ENCODE data around the gene H2AZ2.
A peak's percentile ranks its signal among the peaks of the same experiment; 100 is the strongest.
"Not testable (repeated sequence)": the region's sequence is repeated elsewhere in the genome, so short reads cannot be mapped to it uniquely, and the experiment has no call there.

Gene H2AZ2

DNA sequence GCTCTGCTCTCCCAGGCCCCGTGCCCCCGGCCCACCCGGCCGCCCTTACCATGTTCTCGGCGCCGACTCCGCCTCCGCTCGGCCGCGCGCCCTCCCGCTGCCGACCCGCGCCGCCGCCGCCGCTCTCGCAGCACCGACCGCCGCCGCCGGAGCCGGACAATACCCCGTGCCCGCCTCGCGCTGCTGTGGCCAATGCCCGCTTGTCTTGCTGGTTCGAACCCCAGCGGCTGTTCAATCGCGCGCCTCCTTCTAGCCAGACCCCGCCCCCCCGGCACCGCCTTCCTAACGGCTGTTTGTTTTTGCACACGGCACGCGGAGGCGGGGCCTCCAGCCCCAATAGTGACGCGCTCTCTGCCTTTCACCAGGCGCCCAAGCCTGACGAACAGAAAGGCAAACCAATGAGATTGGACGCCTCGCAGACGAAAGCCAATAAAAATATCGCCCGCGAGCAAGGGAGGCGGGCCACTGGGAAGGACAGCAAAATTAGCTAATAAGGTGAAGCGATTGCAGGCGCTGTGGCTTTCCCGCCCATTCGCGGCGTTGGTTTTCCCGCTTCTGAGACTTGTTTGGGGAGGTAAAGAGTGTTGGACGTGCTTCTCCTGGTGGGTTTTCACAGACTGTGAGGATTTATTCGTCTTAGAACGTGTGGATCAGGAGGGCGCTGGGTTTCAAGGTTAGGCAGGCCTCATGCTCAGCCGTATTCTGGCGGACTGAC is at the start of gene H2AZ2:
H2AZ2 (minus strand) TSS at position 168 of the 715 bp plus-strand sequence; CDS start at position 52, 116 bp downstream.
- peak; percentile 99 to 100 for DNase-seq (ENCODE audit: low read depth in 2 of 2)

DNA sequence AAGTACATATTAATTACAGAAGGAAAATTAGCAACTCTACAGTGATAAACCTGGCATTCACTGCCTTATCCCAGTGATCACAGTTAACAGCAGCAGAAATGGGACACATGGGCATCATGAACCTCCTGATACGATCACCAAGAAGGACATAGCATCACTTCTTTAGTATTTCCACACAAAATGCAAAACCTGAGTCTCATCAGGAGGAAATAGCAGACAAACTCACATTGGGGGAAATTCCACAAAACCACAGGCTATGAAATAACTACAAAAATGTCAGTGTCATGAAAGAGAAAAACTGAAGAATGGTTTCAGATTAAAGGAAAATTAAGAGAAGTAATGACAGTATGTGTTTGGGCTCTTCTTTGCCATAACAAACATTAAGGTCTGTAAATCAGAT is 49.4 kb upstream of the H2AZ2 start:
- DNase-seq (ENCODE audit: low read depth in 2 of 2), result no peak

DNA sequence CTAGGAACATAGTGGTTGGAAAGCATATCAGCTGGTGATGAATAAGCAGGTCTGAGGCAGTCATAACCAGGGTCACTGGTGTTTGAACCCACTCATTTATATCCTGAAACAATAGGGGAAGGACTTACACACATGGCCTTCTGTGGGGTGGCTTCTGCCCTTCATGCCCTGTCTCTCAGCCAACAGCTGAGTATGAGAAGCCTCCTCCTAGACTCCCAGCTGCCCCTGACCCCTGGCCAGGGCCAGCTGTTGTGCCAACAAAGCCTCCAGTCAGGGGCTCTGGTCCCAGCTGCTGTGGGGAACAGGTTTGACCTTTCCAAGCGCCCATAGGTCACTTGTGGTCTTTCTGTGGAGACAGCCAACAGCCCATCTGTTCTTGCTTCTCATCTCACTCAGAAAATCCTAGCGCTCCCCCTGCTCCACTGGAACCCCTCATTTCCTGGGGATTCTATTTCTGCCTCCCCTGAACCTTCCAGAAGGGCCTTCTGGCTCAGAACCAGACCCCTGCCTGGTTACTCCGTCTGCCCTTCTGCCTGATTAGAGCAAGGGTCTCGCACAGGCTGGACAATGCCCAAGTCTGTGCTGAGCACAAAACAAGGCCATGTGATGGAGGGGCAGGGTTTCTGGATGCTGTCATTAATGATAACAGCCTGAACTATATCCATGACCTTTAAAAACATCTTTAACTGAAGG is 47.1 kb upstream of the H2AZ2 start:
- no peak for DNase-seq (ENCODE audit: low read depth in 2 of 2)

DNA sequence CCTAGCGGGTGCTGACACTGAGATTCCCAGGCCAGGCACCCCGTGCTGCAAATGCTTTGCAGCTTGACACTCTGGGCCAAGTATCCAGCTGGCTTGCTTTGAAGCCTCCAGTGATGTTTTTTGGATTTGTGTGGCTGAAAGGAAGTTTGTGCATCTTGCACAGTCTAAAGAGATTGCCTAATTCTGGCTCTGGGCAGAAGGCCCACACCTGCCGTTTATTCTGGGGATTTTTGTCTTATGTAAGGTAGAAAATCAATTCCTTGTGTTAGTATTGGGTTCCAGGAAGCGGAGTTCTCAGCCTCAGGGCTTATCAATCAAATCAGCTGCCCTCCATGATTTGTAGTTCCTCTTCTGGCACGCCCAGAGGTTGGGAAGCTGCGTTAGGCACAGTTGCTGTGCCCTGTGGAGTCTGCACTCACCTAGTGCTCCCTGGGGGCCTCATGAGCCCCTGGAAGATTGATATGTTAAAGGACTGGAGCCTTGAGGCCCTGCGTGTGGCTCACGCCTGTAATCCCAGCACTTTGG is 45.9 kb upstream of the H2AZ2 start:
- no peak for DNase-seq (ENCODE audit: low read depth in 2 of 2)

DNA sequence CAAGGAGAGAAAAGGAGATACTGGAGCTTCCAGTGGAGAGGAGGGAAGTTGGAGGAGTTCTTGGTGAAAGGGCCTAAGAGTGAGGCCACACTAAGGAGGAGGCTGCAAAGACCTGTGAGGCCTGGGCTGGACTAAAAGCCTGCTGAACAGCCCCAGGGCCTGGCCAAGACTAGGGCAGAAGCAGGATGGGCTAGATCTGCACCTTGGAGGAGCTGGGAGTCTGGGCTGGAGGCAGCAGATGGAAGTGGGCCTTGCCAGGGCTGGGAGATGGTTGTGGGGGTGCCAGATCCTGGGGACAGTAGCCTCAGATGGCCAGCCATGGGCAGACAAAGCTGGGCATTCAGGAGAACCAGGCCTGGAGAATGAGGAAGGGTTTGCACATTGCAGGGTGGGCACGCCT is 43.9 kb upstream of the H2AZ2 start:
- no peak for DNase-seq (ENCODE audit: low read depth in 2 of 2)

DNA sequence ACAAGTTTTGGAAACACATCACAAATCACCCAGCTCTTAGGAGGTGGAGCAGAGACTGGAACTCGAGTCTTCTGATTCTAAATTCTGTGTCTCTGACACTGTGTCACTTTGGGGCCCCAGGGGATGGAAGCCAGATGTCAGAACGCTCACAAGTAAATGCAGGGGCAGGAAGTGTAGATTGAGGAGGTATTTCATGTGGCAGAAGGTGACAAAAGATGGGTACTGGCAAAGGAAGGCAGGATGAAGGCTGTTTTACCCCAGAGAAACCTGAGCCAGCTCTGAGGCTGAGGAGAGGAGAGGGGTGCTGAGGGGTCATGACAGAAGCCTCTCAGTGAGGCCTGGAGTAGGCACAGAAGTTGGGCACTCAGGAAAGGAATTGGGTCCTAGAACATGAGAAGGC is 43.5 kb upstream of the H2AZ2 start:
- peak in 1 of 2 donors; percentile 4 for DNase-seq (ENCODE audit: low read depth in 2 of 2)

DNA sequence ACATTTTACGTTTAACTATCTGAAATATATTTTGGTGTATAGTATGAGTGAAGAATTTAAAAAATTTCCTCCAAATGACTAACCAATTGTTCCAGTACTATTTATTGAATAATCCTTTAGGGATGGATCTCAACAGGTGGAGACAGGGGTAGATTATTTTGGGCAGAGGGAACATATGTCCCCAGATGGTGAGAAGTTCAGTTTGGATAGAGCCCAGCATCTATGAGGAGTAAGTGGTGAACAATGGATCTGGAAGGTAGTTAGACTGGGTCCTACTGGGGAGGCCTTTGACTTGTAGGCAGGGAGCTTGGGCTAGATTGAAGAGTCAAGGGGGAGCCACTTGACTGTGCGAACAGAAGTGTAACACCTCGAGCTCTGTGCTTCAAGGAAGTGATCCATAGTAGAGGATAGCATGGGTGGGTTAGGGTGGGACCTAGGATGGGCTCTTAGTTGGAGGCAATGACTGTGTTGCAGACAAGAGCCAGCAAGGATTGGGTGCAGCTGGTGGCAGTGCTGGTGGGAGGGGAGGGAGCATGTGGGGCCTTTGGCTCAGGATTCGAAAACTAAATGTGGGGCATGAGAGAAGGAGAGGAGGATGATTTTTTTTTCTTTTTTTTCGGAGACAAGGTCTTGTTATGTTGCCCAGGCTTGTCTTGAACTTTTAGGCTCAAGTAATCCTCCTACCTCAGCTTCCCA is 41.3 kb upstream of the H2AZ2 start:
- no peak for DNase-seq (ENCODE audit: low read depth in 2 of 2)

DNA sequence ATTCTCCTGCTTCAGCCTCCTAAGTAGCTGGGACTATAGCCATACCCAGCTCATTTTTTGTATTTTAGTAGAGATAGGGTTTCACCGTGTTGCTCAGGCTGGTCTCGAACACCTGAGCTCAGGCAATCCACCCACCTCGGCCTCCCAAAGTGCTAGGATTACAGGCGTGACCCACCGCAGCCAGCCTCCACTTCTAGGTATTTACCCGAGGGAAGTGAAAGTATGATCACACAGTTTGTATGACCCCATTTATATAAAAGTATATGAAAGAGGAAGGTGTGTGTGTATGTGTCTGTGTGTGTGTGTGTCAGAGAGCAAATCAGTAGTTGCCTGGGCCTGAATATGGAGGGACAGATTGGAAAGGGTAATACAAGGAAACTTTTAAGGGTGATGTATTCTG is 39.4 kb upstream of the H2AZ2 start:
- no peak for DNase-seq (ENCODE audit: low read depth in 2 of 2)

DNA sequence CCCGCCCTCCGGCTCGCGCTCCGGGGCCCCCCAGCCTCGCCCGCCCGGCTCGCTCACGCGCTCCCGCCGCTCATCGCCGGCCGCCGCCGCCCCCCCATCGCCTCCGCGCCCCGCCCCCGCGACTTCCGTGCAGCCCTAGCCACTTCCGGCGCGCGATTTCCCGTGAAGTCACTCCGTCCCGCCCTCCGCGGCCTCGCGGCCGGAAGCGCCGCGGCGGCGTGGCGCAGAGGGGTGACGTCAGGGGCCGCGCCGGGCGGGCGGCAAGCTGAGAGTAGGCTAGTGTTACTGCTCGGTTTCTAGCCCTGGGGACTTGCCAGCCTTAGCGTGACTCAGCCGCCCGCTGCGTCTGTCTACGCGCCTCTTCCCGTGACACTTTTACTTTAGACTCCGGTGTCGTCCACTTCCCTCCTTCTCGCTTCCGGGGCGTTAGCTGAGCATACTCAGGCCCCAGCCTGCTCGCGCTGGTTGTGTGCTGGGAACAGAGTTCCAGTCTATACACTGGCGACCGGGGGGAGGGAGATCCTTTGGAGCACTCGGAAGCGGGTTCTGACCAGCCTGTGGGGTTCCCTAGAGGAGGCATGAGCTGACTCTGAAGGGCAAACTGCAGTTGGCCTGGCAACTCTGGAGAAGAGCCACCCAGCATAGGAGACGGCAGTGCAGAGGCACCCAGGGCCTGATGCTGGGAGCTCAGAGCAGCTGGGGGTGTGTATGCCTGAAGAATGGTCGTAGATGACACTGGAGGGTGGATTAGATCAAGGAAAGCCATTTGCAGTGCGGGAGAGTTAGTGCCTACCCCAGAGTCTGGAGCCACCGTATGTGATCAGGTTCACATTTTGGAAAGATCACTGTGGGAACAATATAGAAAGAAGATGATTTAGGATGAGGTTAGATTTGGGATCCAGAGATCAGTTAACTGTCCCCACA is 37.8 kb upstream of the H2AZ2 start, which contains the start of gene PURB:
PURB (minus strand) TSS at position 137 of the 924 bp plus-strand sequence. CDS start 182 bp downstream, outside the sequence.
- DNase-seq (ENCODE audit: low read depth in 2 of 2), result peak; percentile 91 to 97

DNA sequence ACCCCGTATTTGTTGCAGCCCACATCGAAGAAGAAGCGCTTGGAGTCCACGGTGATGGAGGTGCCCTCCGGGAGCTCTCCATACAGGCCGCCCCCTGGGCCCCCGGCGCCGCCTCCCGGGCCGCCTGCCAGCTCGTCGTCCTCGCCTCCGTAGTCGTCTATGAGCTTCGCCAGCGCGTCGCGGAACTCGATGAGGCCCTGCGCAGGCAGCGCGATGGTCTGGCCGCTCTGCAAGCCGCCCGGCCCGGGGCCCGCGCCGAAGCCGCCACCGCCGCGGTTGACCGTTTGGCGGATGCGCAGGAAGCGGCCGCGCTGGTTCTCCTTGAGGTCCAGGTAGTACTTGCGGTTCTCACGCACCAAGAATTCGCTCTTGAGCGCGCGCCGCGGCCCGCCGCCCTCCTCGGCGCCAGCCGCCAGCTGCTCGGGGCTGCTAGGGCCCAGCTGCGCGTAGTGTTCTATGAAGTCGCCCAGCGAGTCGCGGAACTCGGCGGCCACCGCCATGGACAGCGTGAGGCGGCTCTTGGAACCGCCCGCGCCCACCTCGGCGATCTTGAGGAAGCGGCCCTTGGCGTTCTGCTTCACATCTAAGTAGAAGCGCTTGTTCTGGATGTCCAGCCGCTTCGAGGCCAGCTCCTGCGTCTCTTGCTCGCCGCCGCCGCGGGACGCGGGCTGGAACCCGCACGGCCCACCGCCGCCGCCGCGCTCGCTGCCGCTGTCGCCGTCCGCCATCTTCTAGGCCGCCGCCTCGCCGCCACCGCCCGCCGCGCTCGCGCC is 36.9 kb upstream of the H2AZ2 start:
- DNase-seq (ENCODE audit: low read depth in 2 of 2), result peak; percentile 5 to 34

DNA sequence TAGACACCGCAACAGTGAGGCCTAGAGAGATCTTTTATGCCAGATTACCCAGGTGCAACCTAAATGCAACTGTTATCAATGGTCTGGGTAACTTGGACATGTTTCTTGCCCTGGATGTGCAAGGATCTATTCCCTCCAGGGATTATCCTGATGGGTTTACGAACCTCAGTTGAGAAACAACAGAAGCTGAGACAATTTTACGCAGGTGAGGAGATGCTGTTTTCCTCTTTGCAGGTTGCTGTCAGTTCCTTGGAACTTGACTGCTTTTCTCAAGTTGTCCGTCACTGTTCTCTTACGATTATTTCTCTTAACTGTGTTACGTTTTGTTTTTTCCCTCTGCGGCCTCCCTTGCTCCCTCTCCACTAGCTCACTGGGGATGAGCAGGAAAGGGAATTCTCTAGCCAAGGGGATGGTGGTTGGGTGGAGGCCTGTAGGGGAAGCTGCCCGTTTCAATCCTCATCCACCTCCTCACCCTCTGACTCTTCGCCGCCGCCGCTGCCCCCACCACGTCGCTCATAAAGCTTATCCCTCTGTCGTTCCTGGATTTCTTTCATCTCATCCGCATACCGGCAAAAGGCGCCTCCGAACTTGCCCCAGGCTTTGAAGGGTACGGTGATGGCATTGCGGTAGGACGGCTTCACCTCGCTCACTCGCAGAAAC is 36.2 kb upstream of the H2AZ2 start:
- no peak for DNase-seq (ENCODE audit: low read depth in 2 of 2)

DNA sequence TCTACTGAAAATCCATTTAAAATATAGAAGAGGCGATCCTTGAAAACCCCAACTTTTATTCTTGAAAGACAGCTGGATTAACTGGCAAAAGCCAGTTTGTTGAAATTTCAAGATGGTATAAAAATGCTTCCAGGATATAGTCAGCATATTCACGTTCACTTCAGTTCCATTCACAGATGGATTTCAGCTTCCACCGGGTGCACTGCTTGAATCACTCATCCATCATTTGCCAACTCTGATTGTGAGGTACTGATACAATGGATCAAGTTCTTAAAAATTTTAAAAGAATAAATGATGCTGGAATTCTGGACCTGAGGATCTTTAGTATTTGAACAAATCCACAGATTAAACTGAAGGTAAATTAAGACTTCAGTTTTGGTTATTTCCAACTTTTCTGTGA is 35.0 kb upstream of the H2AZ2 start:
- DNase-seq (ENCODE audit: low read depth in 2 of 2), result no peak

DNA sequence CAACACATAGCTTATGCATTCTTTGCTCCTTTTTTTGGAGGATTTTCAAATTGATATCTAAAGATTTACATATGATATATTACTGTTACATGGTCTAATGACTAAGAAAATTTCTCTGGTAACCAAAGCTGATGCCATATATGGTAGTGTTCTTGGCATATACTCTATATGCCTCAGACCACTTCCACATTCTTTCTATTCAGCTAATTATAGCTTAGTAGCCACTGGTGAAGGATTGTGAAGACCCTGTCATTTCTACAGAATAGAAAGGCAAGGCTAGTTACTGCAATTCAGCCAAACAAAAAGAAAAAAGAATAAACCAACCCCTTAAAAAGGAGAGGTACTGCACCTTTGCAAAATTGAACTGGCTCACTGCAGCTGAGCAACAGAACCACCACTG is 33.7 kb upstream of the H2AZ2 start:
- DNase-seq (ENCODE audit: low read depth in 2 of 2), result no peak

DNA sequence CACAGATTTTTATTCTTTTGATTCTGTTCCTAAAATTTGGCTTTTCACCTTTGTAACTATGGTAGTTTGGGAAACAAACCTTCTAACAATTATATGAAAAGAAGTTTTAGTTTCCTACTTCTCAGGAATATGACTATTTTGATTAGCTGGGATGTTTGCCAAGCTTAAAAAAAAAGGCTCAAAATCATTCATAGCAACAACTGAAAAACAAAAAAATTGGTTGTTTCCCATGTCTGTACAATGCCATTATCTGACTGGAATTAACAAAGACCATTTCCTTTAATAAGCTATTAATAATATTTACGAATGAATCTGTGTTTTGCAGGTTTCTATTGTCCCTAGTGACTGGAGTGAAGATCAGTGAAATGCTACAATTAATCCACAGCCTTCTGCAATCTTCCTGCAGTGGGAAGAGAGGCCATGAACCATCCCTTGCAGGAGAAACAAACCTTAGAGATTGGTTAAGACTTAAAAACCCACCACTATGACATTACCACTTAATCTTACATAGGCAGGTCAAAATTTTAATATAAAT is 33.2 kb upstream of the H2AZ2 start:
- no peak for DNase-seq (ENCODE audit: low read depth in 2 of 2)

DNA sequence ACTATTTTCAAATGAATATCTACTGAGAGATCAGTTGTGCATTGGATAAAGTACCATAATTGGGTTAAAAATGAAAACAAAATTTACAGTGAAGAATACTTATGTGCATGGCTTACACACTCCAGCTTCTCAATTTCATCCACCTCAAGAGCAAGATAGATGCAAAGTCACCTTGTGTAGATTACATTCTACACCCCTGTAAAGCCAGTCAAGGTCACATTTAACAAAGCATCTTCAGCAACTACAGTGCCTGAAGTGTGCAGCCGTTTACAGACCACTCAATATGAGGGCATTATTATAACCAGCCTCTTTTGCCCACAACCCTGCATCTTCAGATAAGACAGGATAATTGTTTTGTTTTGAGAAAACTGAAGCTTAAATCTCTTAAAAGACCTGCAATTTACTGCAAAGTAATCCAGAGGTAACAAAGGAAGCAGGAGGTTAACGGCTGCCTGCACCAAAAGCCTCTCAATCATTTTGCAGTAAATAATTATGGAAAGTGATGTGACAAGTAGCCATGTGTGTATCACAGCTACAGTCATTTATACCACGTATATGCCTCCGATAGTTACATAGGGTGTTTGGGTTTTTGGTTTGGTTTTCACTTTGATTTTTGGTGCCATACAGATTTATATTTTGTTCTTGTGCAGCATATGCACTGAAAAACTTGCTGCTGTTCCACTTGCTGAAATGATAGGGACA is 32.6 kb upstream of the H2AZ2 start:
- DNase-seq (ENCODE audit: low read depth in 2 of 2), result no peak

DNA sequence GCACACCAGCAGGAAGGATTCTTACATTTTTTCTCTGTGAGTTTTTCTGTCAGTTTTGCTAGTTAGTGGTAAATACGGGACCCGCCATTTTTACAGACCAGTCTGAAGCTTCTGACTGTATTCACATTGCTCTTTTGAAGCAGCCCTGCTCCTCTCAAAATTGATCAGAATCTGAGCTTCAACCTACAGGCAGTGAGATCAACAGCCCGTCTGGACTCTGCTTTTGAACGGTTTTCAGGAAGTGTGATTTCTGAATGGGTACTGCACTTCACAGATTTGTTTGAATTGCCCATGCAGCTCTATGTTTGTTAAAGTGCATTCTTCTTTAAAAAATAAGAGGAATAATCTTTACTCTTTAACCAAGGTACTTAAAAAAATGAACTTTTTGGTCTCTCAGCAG is 28.5 kb upstream of the H2AZ2 start:
- no peak for DNase-seq (ENCODE audit: low read depth in 2 of 2)

DNA sequence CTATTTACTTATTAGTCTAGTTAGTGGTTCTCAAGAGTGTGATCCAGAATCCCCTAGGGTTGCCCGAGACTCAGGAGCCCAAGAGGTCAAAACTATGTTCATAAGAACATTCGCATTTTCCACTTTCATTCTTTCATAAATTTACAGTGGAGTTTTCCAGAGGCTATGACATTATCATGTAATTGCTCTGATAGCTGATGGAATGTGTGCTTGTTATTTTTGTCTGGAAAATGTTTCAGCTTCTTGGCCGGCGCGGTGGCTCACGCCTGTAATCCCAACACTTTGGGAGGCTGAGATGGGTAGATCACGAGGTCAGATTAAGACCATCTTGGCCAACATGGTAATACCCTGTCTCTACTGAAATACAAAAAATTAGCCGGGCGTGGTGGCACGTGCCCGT is 27.4 kb upstream of the H2AZ2 start:
- DNase-seq (ENCODE audit: low read depth in 2 of 2), result no peak

DNA sequence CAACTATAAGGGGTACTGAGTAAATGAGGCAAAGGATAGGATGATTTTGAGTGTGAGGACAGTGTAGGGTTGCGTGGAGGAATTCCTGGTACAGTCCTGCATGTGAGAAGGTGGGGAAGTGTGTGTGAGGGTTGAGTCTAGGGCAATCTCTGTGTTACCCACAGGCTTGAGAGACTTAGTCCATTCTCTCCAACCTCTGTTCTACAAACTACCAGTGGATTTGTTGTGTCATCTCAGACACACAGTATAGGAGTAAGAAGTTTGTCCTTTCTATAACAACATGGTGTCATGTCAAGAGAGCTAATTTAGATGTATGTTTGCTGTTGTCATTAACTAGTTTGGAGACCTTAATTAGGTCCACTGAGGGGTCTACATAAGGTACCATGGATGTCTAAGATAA is 24.9 kb upstream of the H2AZ2 start:
- no peak for DNase-seq (ENCODE audit: low read depth in 2 of 2)

DNA sequence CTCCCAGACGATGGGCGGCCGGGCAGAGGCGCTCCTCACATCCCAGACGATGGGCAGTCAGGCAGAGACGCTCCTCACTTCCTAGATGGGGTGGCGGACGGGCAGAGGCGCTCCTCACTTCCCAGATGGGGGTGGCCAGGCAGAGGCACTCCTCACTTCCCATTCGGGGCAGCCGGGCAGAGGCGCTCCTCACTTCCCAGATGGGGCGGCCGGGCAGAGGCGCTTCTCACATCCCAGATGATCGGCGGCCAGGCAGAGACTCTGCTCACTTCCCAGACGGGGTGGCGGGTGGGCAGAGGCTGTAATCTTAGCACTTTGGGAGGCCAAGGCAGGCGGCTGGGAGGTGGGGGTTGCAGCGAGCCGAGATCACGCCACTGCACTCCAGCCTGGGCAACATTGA is 24.0 kb upstream of the H2AZ2 start:
- not testable (repeated sequence) for DNase-seq (ENCODE audit: low read depth in 2 of 2)
